Progenitor cell of endocrine pancreas (in vitro differentiated cells): ENCODE results near the gene GSG1L2. TPM values are rescaled to one million over a fixed set of nuclear protein-coding genes. Genes with fewer than 3 reads are reported as not detected.

ENCODE experiments used
- DNase-seq: peaks from one replicate; pipeline ENCODE4 v3.0.0; 2021; ENCODE audit warnings: low spot score; ENCODE audit not compliant: unreplicated experiment
- H3K27ac Mint-ChIP-seq: 2 replicates; pipeline ENCODE4 v1.8.0; 2021; ENCODE audit warnings: mild to moderate bottlenecking, moderate library complexity, mixed read lengths
- H3K27me3 Mint-ChIP-seq: 2 replicates; pipeline ENCODE4 v1.8.0; 2021; ENCODE audit warnings: mixed read lengths
- H3K36me3 Mint-ChIP-seq: 2 replicates; pipeline ENCODE4 v1.8.0; 2022; ENCODE audit warnings: mixed read lengths; ENCODE audit not compliant: insufficient read depth
- H3K4me1 Mint-ChIP-seq: 2 replicates; pipeline ENCODE4 v1.8.0; 2021; ENCODE audit warnings: low read depth, mixed read lengths
- H3K4me3 Mint-ChIP-seq: 2 replicates; pipeline ENCODE4 v1.8.0; 2021; ENCODE audit warnings: low read depth, mild to moderate bottlenecking, moderate library complexity, mixed read lengths
- H3K9me3 Mint-ChIP-seq: 2 replicates; pipeline ENCODE4 v1.8.0; 2021; ENCODE audit warnings: low read depth, mixed read lengths
- total RNA-seq: library from RNA; stranded (reverse); gene quantifications from 2 replicates; pipeline ENCODE4 v1.2.1, GENCODE V29; 2021
- TF ChIP-seq, protein P1 (sequence below): fragments of 200-600 bp; sonication (generic); IDR thresholded peaks from one replicate; pipeline ENCODE4 v1.5.0; 2021; ENCODE audit warnings: antibody characterized with exemption, mild to moderate bottlenecking; ENCODE audit not compliant: unreplicated experiment

The GSG1L2 gene
- total RNA-seq, 1 donor from 2014 or later: not detected

DNA sequence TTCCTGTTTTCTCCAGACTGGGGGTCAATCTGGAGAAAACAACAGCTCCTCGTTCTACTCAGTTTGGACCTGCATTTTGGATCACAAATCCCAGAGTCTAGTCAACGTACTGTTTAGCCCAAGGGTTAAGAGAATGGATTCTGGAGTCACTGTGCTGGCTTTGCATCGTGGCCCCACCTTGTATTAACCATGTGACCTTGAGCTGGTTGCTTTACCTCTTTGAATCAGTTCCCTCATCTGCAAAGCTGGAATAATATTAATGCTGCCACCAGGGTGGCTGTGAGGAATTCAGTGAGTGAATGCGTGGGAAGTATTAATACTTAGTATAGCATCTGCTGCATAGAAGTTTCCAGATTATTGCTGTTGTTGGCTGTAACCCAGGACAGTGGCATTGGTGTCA is 19.2 kb downstream of the GSG1L2 start:
- H3K36me3 Mint-ChIP-seq: no peaks in the 10 kb centered on the region
- H3K4me1 Mint-ChIP-seq: no peaks in the 10 kb centered on the region
- H3K9me3 Mint-ChIP-seq: no peaks in the 10 kb centered on the region
- no peak for DNase-seq
- no peak overlapping the region for H3K4me3 Mint-ChIP-seq
- TF ChIP-seq, protein P1, sequence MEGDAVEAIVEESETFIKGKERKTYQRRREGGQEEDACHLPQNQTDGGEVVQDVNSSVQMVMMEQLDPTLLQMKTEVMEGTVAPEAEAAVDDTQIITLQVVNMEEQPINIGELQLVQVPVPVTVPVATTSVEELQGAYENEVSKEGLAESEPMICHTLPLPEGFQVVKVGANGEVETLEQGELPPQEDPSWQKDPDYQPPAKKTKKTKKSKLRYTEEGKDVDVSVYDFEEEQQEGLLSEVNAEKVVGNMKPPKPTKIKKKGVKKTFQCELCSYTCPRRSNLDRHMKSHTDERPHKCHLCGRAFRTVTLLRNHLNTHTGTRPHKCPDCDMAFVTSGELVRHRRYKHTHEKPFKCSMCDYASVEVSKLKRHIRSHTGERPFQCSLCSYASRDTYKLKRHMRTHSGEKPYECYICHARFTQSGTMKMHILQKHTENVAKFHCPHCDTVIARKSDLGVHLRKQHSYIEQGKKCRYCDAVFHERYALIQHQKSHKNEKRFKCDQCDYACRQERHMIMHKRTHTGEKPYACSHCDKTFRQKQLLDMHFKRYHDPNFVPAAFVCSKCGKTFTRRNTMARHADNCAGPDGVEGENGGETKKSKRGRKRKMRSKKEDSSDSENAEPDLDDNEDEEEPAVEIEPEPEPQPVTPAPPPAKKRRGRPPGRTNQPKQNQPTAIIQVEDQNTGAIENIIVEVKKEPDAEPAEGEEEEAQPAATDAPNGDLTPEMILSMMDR: no peak
- H3K27ac Mint-ChIP-seq: no peak overlapping the region
- peaks cover 19% of the 10 kb centered on the region for H3K27me3 Mint-ChIP-seq

- no peak overlapping the region for H3K4me3 Mint-ChIP-seq
- peaks cover 15% of the 10 kb centered on the region for H3K27me3 Mint-ChIP-seq
- DNase-seq: no peak
- no peak overlapping the region for H3K27ac Mint-ChIP-seq
- TF ChIP-seq, protein P1: no peak
- no peaks in the 10 kb centered on the region for H3K36me3 Mint-ChIP-seq
- H3K9me3 Mint-ChIP-seq: no peaks in the 10 kb centered on the region
- no peaks in the 10 kb centered on the region for H3K4me1 Mint-ChIP-seq
Measured at GRCh38 chr17:9802294-9802693, 19.6 kb downstream of the GSG1L2 start.

- Mint-ChIP-seq H3K4me3 (no peak overlapping the region), H3K27me3 (peaks cover 17% of the 10 kb centered on the region), H3K27ac (no peak overlapping the region), H3K9me3 (no peaks in the 10 kb centered on the region), H3K36me3 (no peaks in the 10 kb centered on the region), H3K4me1 (no peaks in the 10 kb centered on the region)
- TF ChIP-seq, protein P1: no peak
- DNase-seq: no peak
Measured at GRCh38 chr17:9801505-9801904, 20.4 kb downstream of the GSG1L2 start.

DNA sequence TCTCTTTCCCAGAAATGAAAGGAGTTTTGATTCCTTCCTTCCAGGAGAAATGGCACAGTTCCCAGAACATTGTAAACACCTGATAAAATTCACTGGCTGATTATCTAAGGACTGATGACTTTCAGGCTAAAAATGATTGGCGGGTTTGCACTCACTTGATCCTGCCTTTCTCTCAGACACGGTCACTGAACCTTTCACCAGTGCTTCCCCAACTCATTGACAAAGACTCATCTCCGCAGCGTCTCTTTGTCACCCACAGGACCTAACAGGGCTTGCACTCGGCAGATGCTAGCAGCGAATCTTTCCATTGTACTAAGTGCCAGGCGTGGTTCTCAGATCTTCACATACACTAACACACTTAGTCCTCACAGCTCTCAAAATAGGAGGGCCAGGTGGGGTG is 23.2 kb downstream of the GSG1L2 start:
- Mint-ChIP-seq H3K4me1 (no peaks in the 10 kb centered on the region), H3K27ac (peak overlapping the region; percentile 5)

GRCh38 chr17:9798008-9798407 is 23.9 kb downstream of the GSG1L2 start:
- no peak for DNase-seq
- no peaks in the 10 kb centered on the region for H3K36me3 Mint-ChIP-seq
- TF ChIP-seq, protein P1: no peak
- no peaks in the 10 kb centered on the region for H3K9me3 Mint-ChIP-seq
- H3K4me1 Mint-ChIP-seq: no peaks in the 10 kb centered on the region
- no peak overlapping the region for H3K27ac Mint-ChIP-seq
- no peak overlapping the region for H3K4me3 Mint-ChIP-seq
- H3K27me3 Mint-ChIP-seq: peaks cover 20% of the 10 kb centered on the region

More for the DNA sequence above, 23.2 kb downstream of the GSG1L2 start:
- no peaks in the 10 kb centered on the region for H3K9me3 Mint-ChIP-seq
- no peak for DNase-seq
- no peak overlapping the region for H3K4me3 Mint-ChIP-seq
- H3K36me3 Mint-ChIP-seq: no peaks in the 10 kb centered on the region
- TF ChIP-seq, protein P1: no peak
- H3K27me3 Mint-ChIP-seq: peaks cover 21% of the 10 kb centered on the region
